ENCODE data around the gene KCNIP4. TPM values are rescaled to one million over a fixed set of nuclear protein-coding genes. Genes with fewer than 3 reads are reported as not detected.

Gene KCNIP4
- total RNA-seq, 4 donors from 2014 or later, result 2.5 TPM; not detected in 2

DNA sequence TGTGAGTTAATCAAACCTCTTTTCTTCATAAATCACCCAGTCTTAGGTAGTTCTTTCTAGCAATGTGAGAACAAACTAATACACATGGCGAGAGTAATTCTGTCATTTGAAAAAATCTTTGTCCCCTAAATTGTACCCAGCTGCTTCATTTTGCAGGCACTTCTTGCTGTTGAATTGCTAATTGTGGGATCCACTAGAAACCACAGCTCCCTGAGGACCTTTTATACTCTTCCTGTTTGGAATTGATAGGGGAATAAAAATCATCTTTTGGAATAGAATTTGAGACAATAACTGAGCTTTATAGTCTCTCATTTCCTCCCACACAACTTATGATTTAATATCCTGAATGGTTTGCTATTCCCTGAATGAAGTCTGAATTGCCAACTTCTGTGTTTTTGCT is 1078.1 kb downstream of the KCNIP4 start:
- TF ChIP-seq EP300 (IDR thresholded peaks at IDR 0.05; ENCODE audit: low read depth), result no peak
- TF ChIP-seq POLR2AphosphoS5 (IDR thresholded peaks at IDR 0.05), result no peak
- TF ChIP-seq, protein P1, sequence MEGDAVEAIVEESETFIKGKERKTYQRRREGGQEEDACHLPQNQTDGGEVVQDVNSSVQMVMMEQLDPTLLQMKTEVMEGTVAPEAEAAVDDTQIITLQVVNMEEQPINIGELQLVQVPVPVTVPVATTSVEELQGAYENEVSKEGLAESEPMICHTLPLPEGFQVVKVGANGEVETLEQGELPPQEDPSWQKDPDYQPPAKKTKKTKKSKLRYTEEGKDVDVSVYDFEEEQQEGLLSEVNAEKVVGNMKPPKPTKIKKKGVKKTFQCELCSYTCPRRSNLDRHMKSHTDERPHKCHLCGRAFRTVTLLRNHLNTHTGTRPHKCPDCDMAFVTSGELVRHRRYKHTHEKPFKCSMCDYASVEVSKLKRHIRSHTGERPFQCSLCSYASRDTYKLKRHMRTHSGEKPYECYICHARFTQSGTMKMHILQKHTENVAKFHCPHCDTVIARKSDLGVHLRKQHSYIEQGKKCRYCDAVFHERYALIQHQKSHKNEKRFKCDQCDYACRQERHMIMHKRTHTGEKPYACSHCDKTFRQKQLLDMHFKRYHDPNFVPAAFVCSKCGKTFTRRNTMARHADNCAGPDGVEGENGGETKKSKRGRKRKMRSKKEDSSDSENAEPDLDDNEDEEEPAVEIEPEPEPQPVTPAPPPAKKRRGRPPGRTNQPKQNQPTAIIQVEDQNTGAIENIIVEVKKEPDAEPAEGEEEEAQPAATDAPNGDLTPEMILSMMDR (IDR thresholded peaks at IDR 0.05), result no peak
- no peak for TF ChIP-seq POLR2A (IDR thresholded peaks at IDR 0.05)
- in situ Hi-C loops (cut with MboI; ENCODE audit: low pct_ligation_motif_present in 1 of 4, low pct_unique_long_range_greater_than_20kb in 1 of 4, low sequenced_read_pairs in 3 of 4), result no loop called here
- 80 to 81% methylated on average over 1 of the region's 1 CpG for WGBS, 2 donors (ENCODE audit: low coverage in 1 of 2)
- Histone ChIP-seq H3K27me3 (no peaks in the 10 kb centered on the region), H3K27ac (no peak overlapping the region), H3K36me3 (no peaks in the 10 kb centered on the region), H3K9me3 (no peaks in the 10 kb centered on the region), H3K4me3 (no peak overlapping the region), H3K4me1 (no peaks in the 10 kb centered on the region)
- intact Hi-C loops (cut with DNase I; ENCODE audit: low total_unique reads), result no loop called here
- no peak for DNase-seq

DNA sequence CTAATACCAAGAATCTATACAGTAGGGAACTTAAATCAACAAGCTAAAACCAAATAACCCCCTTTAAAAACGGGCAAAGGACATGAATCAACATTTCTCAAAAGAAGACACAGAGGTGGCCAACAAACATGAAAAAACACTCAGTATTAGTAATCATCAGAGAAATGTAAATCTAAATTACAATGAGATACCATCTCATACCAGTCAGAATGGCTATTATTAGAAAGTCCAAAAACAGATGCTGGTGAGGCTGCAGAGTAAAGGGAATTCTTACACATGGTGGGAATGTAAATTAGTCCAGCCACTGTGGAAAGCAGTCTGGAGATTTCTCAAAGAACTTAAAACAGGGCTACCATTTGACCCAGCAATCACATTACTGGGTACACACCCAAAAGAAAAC is 1080.5 kb downstream of the KCNIP4 start:
- WGBS, 2 donors (ENCODE audit: low coverage in 1 of 2), result 0% methylated on average over 1 of the region's 1 CpG

DNA sequence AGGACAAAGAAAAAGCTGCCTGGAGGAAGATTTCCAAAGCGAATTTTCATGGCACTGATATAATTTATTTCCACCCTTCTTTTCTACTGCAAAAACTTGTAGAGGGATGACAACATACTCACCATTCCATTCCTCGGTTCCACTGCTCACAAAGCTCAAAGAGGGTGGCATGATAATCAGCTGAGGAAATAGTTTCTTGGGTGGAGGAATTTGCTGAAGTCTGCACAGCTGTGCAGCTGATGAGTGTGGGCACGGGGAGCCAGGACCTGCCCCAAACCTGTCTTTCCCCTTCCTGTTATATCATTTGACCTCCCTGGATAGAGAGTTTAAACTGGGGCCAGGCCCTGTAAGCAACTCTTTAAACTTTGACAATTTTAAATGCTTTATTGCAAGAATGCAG is 1087.7 kb downstream of the KCNIP4 start:
- TF ChIP-seq POLR2AphosphoS5 (IDR thresholded peaks at IDR 0.05), result no peak
- Histone ChIP-seq H3K9me3 (no peaks in the 10 kb centered on the region), H3K4me1 (no peaks in the 10 kb centered on the region), H3K27me3 (no peaks in the 10 kb centered on the region), H3K4me3 (no peak overlapping the region), H3K36me3 (no peaks in the 10 kb centered on the region), H3K27ac (no peak overlapping the region)
- in situ Hi-C loops (cut with MboI; ENCODE audit: low pct_ligation_motif_present in 1 of 4, low pct_unique_long_range_greater_than_20kb in 1 of 4, low sequenced_read_pairs in 3 of 4), result no loop called here
- no peak for DNase-seq
- intact Hi-C loops (cut with DNase I; ENCODE audit: low total_unique reads), result no loop called here
- 71 to 73% methylated on average over 2 to 3 of the region's 3 CpGs for WGBS, 2 donors (ENCODE audit: low coverage in 1 of 2)

More for the DNA sequence above, 1080.5 kb downstream of the KCNIP4 start:
- H3K9me3 ChIP-seq, result no peaks in the 10 kb centered on the region
- H3K4me1 ChIP-seq, result no peaks in the 10 kb centered on the region
- H3K27ac ChIP-seq, result no peak overlapping the region
- H3K27me3 ChIP-seq, result no peaks in the 10 kb centered on the region
- in situ Hi-C loops (cut with MboI; ENCODE audit: low pct_ligation_motif_present in 1 of 4, low pct_unique_long_range_greater_than_20kb in 1 of 4, low sequenced_read_pairs in 3 of 4), result no loop called here
- TF ChIP-seq POLR2A (IDR thresholded peaks at IDR 0.05), result no peak
- TF ChIP-seq POLR2AphosphoS5 (IDR thresholded peaks at IDR 0.05), result no peak
- TF ChIP-seq EP300 (IDR thresholded peaks at IDR 0.05; ENCODE audit: low read depth), result no peak
- TF ChIP-seq, protein P1 (IDR thresholded peaks at IDR 0.05), result no peak
- H3K4me3 ChIP-seq, result no peak overlapping the region
- no peak for DNase-seq
- intact Hi-C loops (cut with DNase I; ENCODE audit: low total_unique reads), result no loop called here
- no peaks in the 10 kb centered on the region for H3K36me3 ChIP-seq

DNA sequence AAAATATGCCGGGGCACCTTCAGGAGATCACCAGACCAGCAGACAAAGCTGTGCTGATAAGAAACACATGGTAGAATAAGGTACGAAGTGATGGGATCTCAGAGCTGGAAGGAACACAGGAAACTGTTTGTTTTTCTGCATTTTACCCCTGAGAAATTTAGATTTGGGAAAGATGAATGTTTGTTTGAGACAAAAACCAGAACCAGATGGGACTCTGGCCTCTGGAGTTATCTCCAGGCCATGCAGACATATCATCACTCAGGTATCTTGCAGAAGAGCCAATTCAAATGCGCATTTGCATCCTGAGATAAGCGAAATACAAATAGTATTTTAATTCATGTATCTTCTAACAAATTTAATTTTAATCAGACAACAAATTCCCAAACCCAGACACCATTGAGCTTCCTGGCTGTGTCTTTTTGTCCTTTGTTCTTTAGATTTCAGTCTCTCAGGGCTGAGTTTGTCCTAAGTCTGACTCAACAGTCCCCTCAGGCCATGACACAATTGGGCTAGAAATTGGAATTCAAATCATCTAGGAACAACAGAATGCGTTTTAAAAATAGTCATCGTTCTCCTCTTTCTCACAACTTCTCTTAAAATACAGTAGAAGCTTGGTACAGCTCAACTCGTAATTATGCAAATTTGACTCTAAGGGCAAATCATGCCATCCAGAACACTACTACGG is 1089.3 kb downstream of the KCNIP4 start:
- TF ChIP-seq, protein P1 (IDR thresholded peaks at IDR 0.05), result no peak
- no peak for TF ChIP-seq POLR2AphosphoS5 (IDR thresholded peaks at IDR 0.05)
- no peak for TF ChIP-seq EP300 (IDR thresholded peaks at IDR 0.05; ENCODE audit: low read depth)
- TF ChIP-seq POLR2A (IDR thresholded peaks at IDR 0.05), result no peak
- Histone ChIP-seq H3K4me3 (no peak overlapping the region), H3K27me3 (no peaks in the 10 kb centered on the region), H3K27ac (no peak overlapping the region), H3K9me3 (no peaks in the 10 kb centered on the region), H3K4me1 (no peaks in the 10 kb centered on the region), H3K36me3 (no peaks in the 10 kb centered on the region)
- DNase-seq, result no peak
- 83 to 86% methylated on average over 8 of the region's 8 CpGs for WGBS, 2 donors (ENCODE audit: low coverage in 1 of 2)
- in situ Hi-C loops (cut with MboI; ENCODE audit: low pct_ligation_motif_present in 1 of 4, low pct_unique_long_range_greater_than_20kb in 1 of 4, low sequenced_read_pairs in 3 of 4) (no loop called here), intact Hi-C loops (cut with DNase I; ENCODE audit: low total_unique reads) (no loop called here)

DNA sequence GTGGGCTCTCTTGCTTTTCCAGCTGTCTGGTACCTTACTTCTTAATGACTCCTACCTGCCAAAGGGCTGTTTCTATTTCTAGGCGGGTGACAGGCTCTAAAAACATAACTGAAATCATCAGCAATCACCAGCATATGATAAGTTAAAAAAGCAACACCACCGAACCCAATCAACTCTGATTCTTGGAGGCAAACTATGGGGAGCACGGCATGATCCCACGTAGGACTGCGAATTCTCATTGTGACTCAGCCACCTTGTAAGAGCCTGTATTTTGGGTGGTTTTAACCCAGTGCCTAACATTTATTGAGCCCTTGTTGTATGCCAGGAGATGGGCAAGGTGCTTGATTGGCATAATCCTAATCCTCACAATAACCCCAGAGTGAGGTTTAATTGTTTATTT is 1091.5 kb downstream of the KCNIP4 start:
- Histone ChIP-seq H3K36me3 (no peaks in the 10 kb centered on the region), H3K27me3 (no peaks in the 10 kb centered on the region), H3K27ac (no peak overlapping the region), H3K9me3 (no peaks in the 10 kb centered on the region), H3K4me1 (no peaks in the 10 kb centered on the region), H3K4me3 (no peak overlapping the region)
- TF ChIP-seq, protein P1 (IDR thresholded peaks at IDR 0.05), result no peak
- TF ChIP-seq POLR2AphosphoS5 (IDR thresholded peaks at IDR 0.05), result no peak
- no peak for TF ChIP-seq EP300 (IDR thresholded peaks at IDR 0.05; ENCODE audit: low read depth)
- TF ChIP-seq POLR2A (IDR thresholded peaks at IDR 0.05), result no peak
- WGBS, 2 donors (ENCODE audit: low coverage in 1 of 2), result 91% methylated on average over 5 of the region's 5 CpGs; no CpG with 5 or more reads in 1 of the 2 donors
- intact Hi-C loops (cut with DNase I; ENCODE audit: low total_unique reads), result no loop called here
- in situ Hi-C loops (cut with MboI; ENCODE audit: low pct_ligation_motif_present in 1 of 4, low pct_unique_long_range_greater_than_20kb in 1 of 4, low sequenced_read_pairs in 3 of 4), result no loop called here
- DNase-seq, result no peak

Measured in transverse colon (tissue), 4 donors.